ENCODE measurements around the gene TXNRD1. TPM values are rescaled to one million over a fixed set of nuclear protein-coding genes. Genes with fewer than 3 reads are reported as not detected.

TXNRD1 gene
- total RNA-seq, 1 donor from 2014 or later: 98.0 TPM

DNA sequence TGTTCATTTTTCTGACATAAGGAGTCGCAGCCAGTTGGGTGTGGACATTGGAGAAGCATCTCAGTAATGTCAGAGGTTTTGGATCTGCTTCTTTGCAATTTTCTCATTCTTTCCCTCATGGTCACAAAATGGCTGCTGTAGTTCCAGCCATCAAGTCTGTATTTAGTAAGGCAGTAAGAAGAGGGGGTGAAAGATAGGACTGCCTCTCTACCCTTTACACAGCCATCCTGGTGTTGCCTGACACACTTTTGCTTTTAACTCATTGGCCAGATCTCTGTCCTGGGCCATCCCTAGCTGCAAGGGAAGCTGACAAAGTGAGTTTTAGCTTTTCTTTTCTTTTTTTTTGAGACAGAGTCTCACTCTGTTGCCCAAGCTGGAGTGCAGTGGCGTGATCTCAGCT lies 154.1 kb downstream of the TXNRD1 start:
- intact Hi-C loops (cut with micrococcal nuclease): no loop called here

GRCh38 chr12:104371043-104371870 lies 155.7 kb downstream of the TXNRD1 start:
- Histone ChIP-seq H3K27ac (replicated peaks) (no peak overlapping the region), H3K4me3 (no peak overlapping the region), H3K36me3 (no peaks in the 10 kb centered on the region), H3K9me3 (replicated peaks) (peaks cover 14% of the 10 kb centered on the region), H3K27me3 (ENCODE audit: low read depth) (no peaks in the 10 kb centered on the region), H3K4me1 (no peaks in the 10 kb centered on the region)
- intact Hi-C loops (cut with micrococcal nuclease): no loop called here
- no peak for DNase-seq
- TF ChIP-seq CTCF (IDR thresholded peaks at IDR 0.05; ENCODE audit: borderline replicate concordance): no peak

More for the DNA sequence above, 154.1 kb downstream of the TXNRD1 start:
- H3K4me3 ChIP-seq: no peak overlapping the region
- no peak for DNase-seq
- H3K36me3 ChIP-seq: no peaks in the 10 kb centered on the region
- no peaks in the 10 kb centered on the region for H3K27me3 ChIP-seq (ENCODE audit: low read depth)
- H3K27ac ChIP-seq (replicated peaks): no peak overlapping the region
- no peaks in the 10 kb centered on the region for H3K4me1 ChIP-seq
- peaks cover 14% of the 10 kb centered on the region for H3K9me3 ChIP-seq (replicated peaks)
- TF ChIP-seq CTCF (IDR thresholded peaks at IDR 0.05; ENCODE audit: borderline replicate concordance): no peak

DNA sequence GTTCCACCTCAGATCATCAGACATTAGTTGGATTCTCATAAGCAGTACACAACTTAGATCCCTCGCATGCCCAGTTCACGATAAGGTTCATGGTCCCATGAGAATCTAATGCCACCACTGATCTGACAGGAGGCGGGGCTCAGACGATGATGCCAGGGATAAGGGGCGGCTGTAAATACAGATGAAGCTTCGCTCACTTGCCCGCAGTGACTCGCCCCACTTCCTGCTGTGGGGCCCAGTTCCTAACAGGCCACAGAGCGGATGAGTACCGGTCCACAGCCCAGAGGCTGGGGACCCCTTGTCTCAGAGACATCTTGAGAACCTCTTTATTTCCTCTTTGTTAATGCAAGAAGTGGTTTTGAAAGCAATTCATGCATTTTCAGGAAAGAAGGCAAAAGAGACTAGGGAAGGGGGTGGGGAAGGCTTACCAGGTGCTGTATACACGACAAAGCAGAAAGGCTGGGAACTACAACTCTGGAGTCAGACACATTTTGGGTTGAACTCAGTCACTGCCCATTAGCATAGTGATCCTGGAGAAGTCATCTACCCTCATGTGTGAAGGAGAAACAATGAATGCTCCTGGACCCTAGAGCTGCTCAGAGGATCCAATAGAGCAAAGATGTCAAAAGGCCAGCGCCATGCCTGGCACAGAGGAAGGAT lies 156.6 kb downstream of the TXNRD1 start:
- no peak for DNase-seq
- H3K4me1 ChIP-seq: no peaks in the 10 kb centered on the region
- TF ChIP-seq CTCF (IDR thresholded peaks at IDR 0.05; ENCODE audit: borderline replicate concordance): no peak
- H3K4me3 ChIP-seq: no peak overlapping the region
- no peaks in the 10 kb centered on the region for H3K36me3 ChIP-seq
- intact Hi-C loops (cut with micrococcal nuclease): no loop called here
- no peak overlapping the region for H3K27ac ChIP-seq (replicated peaks)
- H3K9me3 ChIP-seq (replicated peaks): peaks cover 14% of the 10 kb centered on the region
- H3K27me3 ChIP-seq (ENCODE audit: low read depth): no peaks in the 10 kb centered on the region

DNA sequence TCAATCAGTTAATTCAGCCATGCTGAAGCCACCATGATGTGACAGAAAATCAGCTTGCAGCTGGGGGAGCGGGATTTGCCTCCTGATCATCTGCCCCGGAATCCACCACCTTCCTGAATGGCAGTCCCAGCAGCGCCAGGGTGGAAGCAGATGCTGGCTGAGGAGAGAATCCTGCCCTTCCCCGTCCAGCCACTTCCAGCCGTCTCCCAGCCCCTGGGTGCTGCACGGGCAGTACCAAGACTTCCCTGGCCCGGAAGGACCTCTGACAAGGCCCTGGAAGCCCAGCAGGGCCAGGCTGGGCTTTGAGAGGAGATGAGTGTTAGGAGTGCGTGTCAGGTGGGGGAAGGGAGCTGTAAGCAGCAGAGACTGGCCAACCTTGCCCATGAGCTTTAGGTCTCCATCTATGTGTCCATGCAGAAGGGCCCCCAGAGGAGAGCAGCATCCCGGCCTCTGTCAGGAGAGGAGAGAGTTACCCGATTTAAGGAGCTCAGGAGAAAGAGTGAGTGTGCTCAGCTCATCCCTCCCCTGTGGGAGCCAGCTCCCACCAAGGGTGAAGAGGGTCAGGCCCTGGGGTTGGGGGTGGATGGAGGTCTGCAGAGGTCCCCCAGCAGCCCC lies 157.2 kb downstream of the TXNRD1 start:
- Histone ChIP-seq H3K36me3 (no peaks in the 10 kb centered on the region), H3K4me1 (no peaks in the 10 kb centered on the region), H3K27me3 (ENCODE audit: low read depth) (no peaks in the 10 kb centered on the region), H3K27ac (replicated peaks) (no peak overlapping the region), H3K9me3 (replicated peaks) (peaks cover 14% of the 10 kb centered on the region), H3K4me3 (no peak overlapping the region)
- DNase-seq: no peak
- intact Hi-C loops (cut with micrococcal nuclease): no loop called here
- TF ChIP-seq CTCF (IDR thresholded peaks at IDR 0.05; ENCODE audit: borderline replicate concordance): no peak

DNA sequence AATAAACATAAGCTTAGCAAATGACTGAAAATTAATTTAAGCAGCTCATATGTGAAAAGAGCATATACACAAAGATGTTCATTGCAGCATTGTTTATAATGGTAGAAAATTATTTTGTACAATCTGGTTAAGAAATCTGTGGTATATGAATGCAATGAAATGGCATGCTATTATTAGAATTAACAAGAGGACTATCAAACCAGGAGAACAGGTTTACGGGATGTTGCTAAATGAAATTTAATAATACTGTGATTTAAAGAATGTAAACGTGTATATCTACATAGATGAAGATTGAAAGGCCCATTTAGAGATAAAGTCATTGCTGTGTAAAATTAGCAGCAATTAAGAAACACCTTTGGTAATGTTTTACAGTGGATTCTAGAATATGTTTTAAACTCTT lies 158.5 kb downstream of the TXNRD1 start:
- TF ChIP-seq CTCF (IDR thresholded peaks at IDR 0.05; ENCODE audit: borderline replicate concordance): no peak
- no peak overlapping the region for H3K27ac ChIP-seq (replicated peaks)
- peaks cover 13% of the 10 kb centered on the region for H3K9me3 ChIP-seq (replicated peaks)
- no peaks in the 10 kb centered on the region for H3K36me3 ChIP-seq
- DNase-seq: no peak
- H3K4me3 ChIP-seq: no peak overlapping the region
- H3K27me3 ChIP-seq (ENCODE audit: low read depth): no peaks in the 10 kb centered on the region
- intact Hi-C loops (cut with micrococcal nuclease): no loop called here
- no peaks in the 10 kb centered on the region for H3K4me1 ChIP-seq
